HepG2 (cell line): Measurements from ENCODE around the gene SBNO2. TPM values are rescaled to one million over a fixed set of nuclear protein-coding genes. Genes with fewer than 3 reads are reported as not detected.

Source experiments
- AHDC1 ChIP-seq: sonication (generic); formaldehyde crosslinking; IDR thresholded peaks from 2 replicates; pipeline ENCODE4 v1.5.1; 2020; ENCODE audit warnings: mild to moderate bottlenecking, missing genetic modification reagents, borderline replicate concordance
- ATF3 ChIP-seq: sonication (generic); formaldehyde crosslinking; IDR thresholded peaks from 2 replicates; pipeline ENCODE4 v1.4.0; 2020; ENCODE audit warnings: missing genetic modification reagents
- ATRX ChIP-seq: sonication (generic); formaldehyde crosslinking; IDR thresholded peaks from 2 replicates; pipeline ENCODE4 v1.4.0; 2020; ENCODE audit warnings: missing genetic modification reagents, borderline replicate concordance
- BRCA1 ChIP-seq: sonication (generic); formaldehyde crosslinking; IDR thresholded peaks from 2 replicates; pipeline ENCODE4 v1.4.0; 2020; ENCODE audit warnings: missing genetic modification reagents
- ELF3 ChIP-seq: IDR thresholded peaks from 2 replicates; pipeline ENCODE4 v1.6.1; 2016; ENCODE audit warnings: missing genetic modification reagents, missing compliant biosample characterization
- ESRRA ChIP-seq: sonication (generic); formaldehyde crosslinking; IDR thresholded peaks from 2 replicates; pipeline ENCODE4 v1.5.1; 2020; ENCODE audit warnings: mild to moderate bottlenecking, low read depth, missing genetic modification reagents
- KAT2B ChIP-seq: fragments of 150-350 bp; IDR thresholded peaks from 2 replicates; pipeline ENCODE4 v1.6.1; 2014; ENCODE audit warnings: low read depth, low read length, borderline replicate concordance
- MAZ ChIP-seq, 2 experiments: sonication (generic) in 1 of 2; formaldehyde crosslinking in 1 of 2; IDR thresholded peaks; 2 replicates each; pipeline versions ENCODE4 v1.5.0 to v1.6.1; 2012 to 2020; ENCODE audit warnings: low read depth in 2 of 2, mild to moderate bottlenecking in 2 of 2, borderline replicate concordance in 1 of 2, improper control_type of control experiment in 1 of 2, low read length in 1 of 2, missing genetic modification reagents in 1 of 2, moderate library complexity in 1 of 2
- PHF5A ChIP-seq: IDR thresholded peaks from one replicate; pipeline ENCODE4 v1.6.1; 2018; ENCODE audit warnings: low read depth, missing genetic modification reagents; ENCODE audit not compliant: unreplicated experiment
- PREB ChIP-seq: sonication (generic); formaldehyde crosslinking; IDR thresholded peaks from 2 replicates; pipeline ENCODE4 v1.4.0; 2020; ENCODE audit warnings: missing genetic modification reagents
- TCF7 ChIP-seq: sonication (generic); IDR thresholded peaks from 2 replicates; pipeline ENCODE4 v1.6.1; 2016; ENCODE audit warnings: antibody characterized with exemption, low read depth
- TEAD2 ChIP-seq: sonication (generic); formaldehyde crosslinking; IDR thresholded peaks from 2 replicates; pipeline ENCODE4 v1.9.0; 2021; ENCODE audit warnings: missing genetic modification reagents
- ZBTB34 ChIP-seq: sonication (generic); formaldehyde crosslinking; IDR thresholded peaks from 2 replicates; pipeline ENCODE4 v1.8.0; 2022; ENCODE audit warnings: mild to moderate bottlenecking, missing genetic modification reagents
- ZBTB39 ChIP-seq: sonication (generic); formaldehyde crosslinking; IDR thresholded peaks from 2 replicates; pipeline ENCODE4 v1.5.0; 2020; ENCODE audit warnings: missing genetic modification reagents
- ZFP62 ChIP-seq: sonication (generic); formaldehyde crosslinking; IDR thresholded peaks from 2 replicates; pipeline ENCODE4 v1.4.0; 2020; ENCODE audit warnings: missing genetic modification reagents
- ZKSCAN5 ChIP-seq: sonication (generic); formaldehyde crosslinking; IDR thresholded peaks from 2 replicates; pipeline ENCODE4 v1.5.1; 2020; ENCODE audit warnings: mild to moderate bottlenecking, missing genetic modification reagents
- ZNF737 ChIP-seq: sonication (generic); formaldehyde crosslinking; IDR thresholded peaks from 2 replicates; pipeline ENCODE4 v1.5.0; 2020; ENCODE audit warnings: missing genetic modification reagents, mild to moderate bottlenecking, borderline replicate concordance
- polyA plus RNA-seq, 8 experiments: library from polyadenylated mRNA; depleted of rRNA in 3 of 8; stranded (reverse) in 7 of 8; unstranded in 1 of 8; fragments of >200 nt; fragmentation: Illumina TruSeq in 4 of 8; extraction: Trizol in 4 of 8; gene quantifications; 2 replicates each; pipeline versions ENCODE4 v1.2.1 to v1.2.3, GENCODE V29; 2011 to 2016; ENCODE audit warnings: low read depth in 4 of 8, missing spikeins in 1 of 8, mixed read lengths in 1 of 8; ENCODE audit not compliant: insufficient read depth in 1 of 8
- total RNA-seq, 5 experiments: library from RNA; depleted of rRNA; stranded (reverse); fragments of >200 nt; fragmentation: Illumina TruSeq; extraction: Trizol; gene quantifications; 2 replicates each; pipeline ENCODE4 v1.2.3, GENCODE V29; 2016; ENCODE audit warnings: low read depth in 1 of 5

The SBNO2 gene
- total and polyA plus RNA-seq, 2 of the 13 experiments (the other 11 are each of a cell fraction or from before 2014, with no cell fraction given) = 8.6 to 10.4 TPM

- TF ChIP-seq ESRRA (CRISPR knock-in tag) = no peak
- peak; percentile 67 for TF ChIP-seq ELF3 (CRISPR knock-in tag)
- no peak for TF ChIP-seq ATRX (CRISPR knock-in tag)
- TF ChIP-seq ZFP62 (CRISPR knock-in tag) = no peak
- no peak for TF ChIP-seq PREB (CRISPR knock-in tag)
- TF ChIP-seq ATF3 = no peak
- TF ChIP-seq TCF7 = no peak
- no peak for TF ChIP-seq KAT2B
- no peak for TF ChIP-seq TEAD2 (CRISPR knock-in tag)
- no peak for TF ChIP-seq ZNF737 (CRISPR knock-in tag)
- TF ChIP-seq ZBTB34 (CRISPR knock-in tag) = no peak
- TF ChIP-seq ZKSCAN5 (CRISPR knock-in tag) = no peak
- no peak for TF ChIP-seq MAZ (IDR thresholded peaks at IDR 0.05; ENCODE audit: borderline replicate concordance, low read depth, low read length)
- no peak for TF ChIP-seq MAZ (CRISPR knock-in tag; IDR thresholded peaks at IDR 0.05; ENCODE audit: low read depth)
- no peak for TF ChIP-seq PHF5A (CRISPR knock-in tag)
- no peak for TF ChIP-seq ZBTB39 (CRISPR knock-in tag)
- TF ChIP-seq BRCA1 = 0 out of 2 replicates have a peak, but pooled peaks have one; percentile 29
- TF ChIP-seq AHDC1 = no peak
Measured at GRCh38 chr19:1093811-1094553, 80.1 kb downstream of the SBNO2 start (continued).
